Endothelial cell of umbilical vein (primary cell): ENCODE results near the gene PRKAR1B.

Source experiments
- CTCF ChIP-seq, 2 donors: IDR thresholded peaks; 1 replicate in 1 of 2; 2 replicates in 1 of 2; pipeline ENCODE4 v1.5.1; 2011; ENCODE audit warnings: low read length in 2 of 2, mild to moderate bottlenecking in 2 of 2, moderate library complexity in 2 of 2, control low read depth in 1 of 2, inconsistent platforms in 1 of 2, low read depth in 1 of 2; ENCODE audit not compliant: insufficient read depth in 1 of 2; ENCODE audit errors: extremely low read depth in 1 of 2
- EZH2 ChIP-seq: IDR thresholded peaks from 2 replicates; pipeline ENCODE4 v1.6.1; 2012; ENCODE audit warnings: borderline replicate concordance, low read depth, mild to moderate bottlenecking, moderate library complexity, low read length, inconsistent platforms; ENCODE audit not compliant: severe bottlenecking
- FOS ChIP-seq: IDR thresholded peaks from 2 replicates; pipeline ENCODE4 v1.6.1; 2011; ENCODE audit warnings: mild to moderate bottlenecking, low read length, moderate library complexity, borderline replicate concordance; ENCODE audit not compliant: insufficient read depth
- GATA2 ChIP-seq: IDR thresholded peaks from 2 replicates; pipeline ENCODE4 v1.7.0; 2011; ENCODE audit warnings: low read depth, mild to moderate bottlenecking, moderate library complexity, mixed read lengths, low read length; ENCODE audit not compliant: insufficient read length, insufficient read depth
- JUN ChIP-seq: IDR thresholded peaks from 2 replicates; pipeline ENCODE4 v1.6.1; 2011; ENCODE audit warnings: borderline replicate concordance, low read depth; ENCODE audit not compliant: insufficient read length, insufficient read depth
- MAX ChIP-seq: IDR thresholded peaks from 2 replicates; pipeline ENCODE4 v1.6.1; 2011; ENCODE audit not compliant: insufficient read depth, insufficient read length
- MYC ChIP-seq: IDR thresholded peaks from one replicate; pipeline ENCODE4 v1.6.1; 2011; ENCODE audit warnings: mild to moderate bottlenecking, low read depth, low read length
- POLR2A ChIP-seq: IDR thresholded peaks from 2 replicates; pipeline ENCODE4 v1.6.1; 2012; ENCODE audit warnings: low read depth, mild to moderate bottlenecking, control low read depth, low read length
- POLR2AphosphoS5 ChIP-seq: IDR thresholded peaks from 2 replicates; pipeline ENCODE4 v1.6.1; 2012; ENCODE audit warnings: low read depth, mild to moderate bottlenecking, control low read depth, low read length, moderate library complexity; ENCODE audit not compliant: insufficient read depth

GRCh38 chr7:548401-548800 lies 178.7 kb downstream of the PRKAR1B start:
- TF ChIP-seq CTCF (IDR thresholded peaks at IDR 0.05; ENCODE audit: extremely low read depth in 1 of 2, insufficient read depth in 1 of 2, low read depth in 1 of 2, low read length in 2 of 2) (no peak), POLR2A (no peak), EZH2 (no peak), POLR2AphosphoS5 (no peak), JUN (no peak), MAX (no peak), GATA2 (no peak), MYC (no peak), FOS (no peak)
